Peyer's patch (tissue), 4 donors: ENCODE data around the gene RBMS1. TPM values are rescaled to one million over a fixed set of nuclear protein-coding genes. Genes with fewer than 3 reads are reported as not detected.

ENCODE experiments used
- DNase-seq, 3 donors: peaks; one replicate each; pipeline ENCODE4 v3.0.0-alpha.2; 2017 to 2019
- H3K27ac ChIP-seq, 4 donors: fragments of 200-600 bp; sonication (generic); one replicate each; pipeline ENCODE4 v1.5.1; 2016 to 2019
- H3K27me3 ChIP-seq, 2 donors: fragments of 200-600 bp; sonication (generic); one replicate each; pipeline ENCODE4 v1.5.1; 2019
- H3K36me3 ChIP-seq, 3 donors: fragments of 200-600 bp; sonication (generic); one replicate each; pipeline ENCODE4 v1.5.1; 2016 to 2019
- H3K4me1 ChIP-seq, 4 donors: fragments of 200-600 bp; sonication (generic); one replicate each; pipeline ENCODE4 v1.5.1; 2016 to 2019
- H3K4me3 ChIP-seq, 4 donors: fragments of 200-600 bp; sonication (generic); 1 replicate in 3 of 4; 2 replicates in 1 of 4; pipeline ENCODE4 v1.5.1; 2016 to 2019; ENCODE audit warnings: mild to moderate bottlenecking in 1 of 4
- H3K9me3 ChIP-seq, 4 donors: fragments of 200-600 bp; sonication (generic); one replicate each; pipeline ENCODE4 v1.5.1; 2016 to 2019; ENCODE audit warnings: mild to moderate bottlenecking in 1 of 4
- CTCF ChIP-seq, 6 experiments: fragments of 450-650 bp in 4 of 6; fragments of 200-600 bp in 2 of 6; sonication (generic) in 1 of 6; IDR thresholded peaks; one replicate each; pipeline ENCODE4 v1.5.1; 2017 to 2019; ENCODE audit warnings: antibody characterized with exemption in 6 of 6, mild to moderate bottlenecking in 3 of 6, moderate library complexity in 1 of 6
- POLR2A ChIP-seq, 2 donors: fragments of 450-650 bp; IDR thresholded peaks; one replicate each; pipeline ENCODE4 v1.5.1; 2017; ENCODE audit warnings: antibody characterized with exemption in 2 of 2, mild to moderate bottlenecking in 2 of 2, moderate library complexity in 2 of 2
- total RNA-seq, 4 donors: library from RNA; depleted of rRNA; stranded (reverse); fragments of >200 nt; gene quantifications; one replicate each; pipeline ENCODE4 v1.1.0, GENCODE V29; 2016

The RBMS1 gene
- total RNA-seq, 4 donors from 2014 or later, result 10.5 to 41.3 (median 18.5) TPM

DNA sequence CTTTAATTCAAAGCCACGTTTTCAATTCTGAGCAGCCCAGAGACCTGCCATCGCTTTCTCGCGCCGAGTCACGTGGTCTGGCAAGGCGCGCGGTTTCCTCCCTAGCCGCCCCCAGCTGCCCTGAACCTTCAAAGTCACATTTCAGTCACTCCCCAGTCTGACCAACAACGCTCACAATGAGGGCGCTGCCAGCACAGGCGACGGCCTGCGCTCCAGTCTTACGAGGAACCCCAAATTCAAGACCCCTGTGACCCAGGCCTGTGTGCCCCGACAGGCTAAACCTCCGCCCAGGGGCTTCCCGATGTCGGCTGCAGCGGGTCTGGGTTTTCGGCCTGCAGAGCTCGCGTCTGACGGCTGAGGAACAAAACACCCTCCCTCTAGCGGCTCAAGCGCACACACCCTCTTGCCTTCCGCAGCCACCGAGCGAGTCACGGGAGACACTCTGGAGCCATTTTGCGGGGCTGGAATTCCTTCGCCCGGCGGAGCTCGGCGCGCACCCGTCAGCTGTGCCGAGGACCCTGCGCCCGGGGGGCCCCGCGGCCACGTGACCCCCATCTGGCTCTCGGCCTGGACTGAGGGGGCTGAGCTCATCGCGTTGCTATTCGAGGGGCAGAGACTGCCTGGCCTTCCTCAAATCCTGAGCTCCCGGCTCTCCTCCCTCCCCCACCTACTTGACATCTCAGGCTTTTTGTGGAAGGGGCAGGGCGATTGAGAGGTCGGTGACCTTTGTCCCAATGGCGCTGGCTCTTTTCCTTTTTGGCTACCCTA, 223.6 kb downstream of the RBMS1 start:
- Histone ChIP-seq H3K4me1 (peaks cover 0 to 20% (median 0%) of the 10 kb centered on the region in 4 donors), H3K27ac (peak overlapping the region; percentile 70 to 93 (median 81)), H3K27me3 (no peaks in the 10 kb centered on the region), H3K9me3 (no peaks in the 10 kb centered on the region), H3K4me3 (peak overlapping the region; percentile 41 to 67 (median 49)), H3K36me3 (peaks cover 0 to 4% (median 0%) of the 10 kb centered on the region in 3 donors)
- peak; percentile 74 to 89 (median 81) for DNase-seq
- TF ChIP-seq CTCF (IDR thresholded peaks at IDR 0.05), result peak in 5 of 6 experiments; percentile 52 to 75 (median 67)
- TF ChIP-seq POLR2A (IDR thresholded peaks at IDR 0.05), result peak in 1 of 2 donors; percentile 39

DNA sequence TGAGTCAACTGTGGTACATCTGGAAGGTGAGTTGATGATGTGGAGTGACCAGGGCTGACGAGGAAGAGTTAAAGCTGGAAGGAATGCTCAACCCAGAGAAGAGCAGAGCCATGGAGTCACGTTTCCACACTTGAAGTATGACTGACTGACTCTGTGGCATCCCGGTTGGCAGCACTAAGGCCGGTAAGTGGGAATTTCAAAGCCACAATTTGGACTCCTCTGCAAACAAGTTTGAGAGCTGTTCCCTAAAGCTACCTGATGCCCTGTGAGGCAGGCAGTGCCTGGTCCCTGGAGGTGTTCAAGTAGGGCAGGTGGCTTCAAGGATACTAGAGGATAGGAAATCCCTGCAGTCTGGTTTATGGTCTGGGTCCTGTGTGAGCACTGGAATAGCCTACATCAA, 224.2 kb downstream of the RBMS1 start:
- TF ChIP-seq POLR2A (IDR thresholded peaks at IDR 0.05) (no peak), CTCF (IDR thresholded peaks at IDR 0.05) (no peak)
- Histone ChIP-seq H3K36me3 (no peaks in the 10 kb centered on the region), H3K27me3 (no peaks in the 10 kb centered on the region), H3K9me3 (no peaks in the 10 kb centered on the region), H3K4me3 (peak overlapping the region; percentile 41 to 67 (median 49)), H3K4me1 (peaks cover 0 to 20% (median 0%) of the 10 kb centered on the region in 4 donors), H3K27ac (peak overlapping the region; percentile 70 to 93 (median 81))
- DNase-seq, result no peak

DNA sequence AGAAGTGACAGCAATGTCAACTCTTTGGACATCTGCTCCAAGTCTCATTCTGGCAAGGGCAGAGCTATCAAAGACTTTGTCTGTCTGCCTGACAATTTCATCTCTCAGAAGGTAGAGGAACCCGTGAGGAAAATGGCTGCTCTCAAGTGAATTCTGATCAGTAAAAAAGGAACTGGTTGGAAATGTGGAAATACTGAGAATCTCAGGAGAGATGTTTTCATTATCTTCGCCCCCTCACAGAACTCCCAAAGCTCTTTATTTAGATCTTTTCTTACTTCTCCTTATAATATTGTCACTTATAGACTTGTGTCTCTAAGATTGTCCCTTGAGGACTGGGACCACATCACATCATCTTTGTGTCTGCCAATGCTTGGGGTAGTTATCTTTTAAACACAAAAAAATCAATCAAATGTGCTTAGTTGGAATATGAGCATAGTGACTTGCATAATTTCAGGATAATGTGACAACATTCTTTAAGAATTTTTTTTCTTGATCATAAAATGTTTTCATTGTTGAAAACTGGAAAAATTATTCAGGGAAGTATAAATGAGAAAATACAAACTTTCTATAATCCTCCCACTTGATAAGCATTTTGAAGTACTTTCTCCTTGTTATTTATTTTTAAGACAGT, 225.3 kb downstream of the RBMS1 start:
- Histone ChIP-seq H3K36me3 (no peaks in the 10 kb centered on the region), H3K4me3 (no peak overlapping the region), H3K4me1 (peaks cover 0 to 20% (median 0%) of the 10 kb centered on the region in 4 donors), H3K27ac (peak overlapping the region in 1 of 4 donors; percentile 3), H3K27me3 (no peaks in the 10 kb centered on the region), H3K9me3 (no peaks in the 10 kb centered on the region)
- TF ChIP-seq POLR2A (IDR thresholded peaks at IDR 0.05) (no peak), CTCF (IDR thresholded peaks at IDR 0.05) (no peak)
- no peak for DNase-seq

DNA sequence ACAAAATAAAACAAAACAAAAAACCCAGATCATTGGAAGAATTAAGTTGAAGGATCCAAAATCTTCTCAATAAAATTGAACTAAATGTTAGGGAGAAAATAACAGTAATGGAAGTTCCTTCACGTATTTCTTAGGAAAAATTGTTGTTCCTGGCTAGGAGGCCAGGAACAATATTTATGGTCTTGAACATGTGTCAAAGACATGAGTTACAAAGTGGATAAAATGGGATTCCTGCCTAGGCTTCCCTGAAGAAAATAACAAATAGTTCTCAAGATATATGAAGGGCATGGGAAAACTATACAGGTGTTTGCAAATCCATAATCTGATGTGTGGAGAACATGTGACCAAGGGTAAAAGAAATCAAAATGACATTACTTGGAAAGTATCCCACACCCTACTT, 225.9 kb downstream of the RBMS1 start:
- H3K27ac ChIP-seq, result no peak overlapping the region
- H3K4me1 ChIP-seq, result peaks cover 0 to 20% (median 0%) of the 10 kb centered on the region in 4 donors
- DNase-seq, result no peak
- H3K36me3 ChIP-seq, result no peaks in the 10 kb centered on the region
- no peak for TF ChIP-seq POLR2A (IDR thresholded peaks at IDR 0.05)
- TF ChIP-seq CTCF (IDR thresholded peaks at IDR 0.05), result no peak
- no peak overlapping the region for H3K4me3 ChIP-seq
- no peaks in the 10 kb centered on the region for H3K9me3 ChIP-seq
- no peaks in the 10 kb centered on the region for H3K27me3 ChIP-seq

DNA sequence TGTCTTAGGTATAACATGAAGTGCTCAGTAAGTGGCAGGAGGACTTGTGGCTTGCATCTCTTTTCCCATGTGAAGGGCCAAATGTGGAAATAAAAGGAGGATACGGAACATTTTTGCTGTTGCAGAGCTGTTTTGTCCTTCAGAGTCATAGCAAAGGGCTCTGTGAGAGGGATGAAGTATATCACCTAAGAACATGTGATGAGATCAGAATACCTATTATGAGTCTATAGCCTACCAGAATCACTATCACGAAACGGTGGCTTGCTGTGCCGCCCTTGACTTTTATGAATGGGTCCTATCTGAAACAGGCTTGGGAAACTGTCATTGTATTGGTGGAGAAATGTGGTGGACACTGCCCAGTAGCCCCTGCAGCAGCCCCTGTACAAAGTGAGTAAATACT, 226.6 kb downstream of the RBMS1 start:
- TF ChIP-seq CTCF (IDR thresholded peaks at IDR 0.05) (no peak), POLR2A (IDR thresholded peaks at IDR 0.05) (no peak)
- peaks cover 0 to 20% (median 0%) of the 10 kb centered on the region in 4 donors for H3K4me1 ChIP-seq
- H3K27me3 ChIP-seq, result no peaks in the 10 kb centered on the region
- no peaks in the 10 kb centered on the region for H3K36me3 ChIP-seq
- H3K9me3 ChIP-seq, result no peaks in the 10 kb centered on the region
- H3K27ac ChIP-seq, result no peak overlapping the region
- no peak overlapping the region for H3K4me3 ChIP-seq
- DNase-seq, result no peak
